Muscle of back (tissue), 11 donors: Measurements from ENCODE around the gene ZNG1C. TPM values are rescaled to one million over a fixed set of nuclear protein-coding genes. Genes with fewer than 3 reads are reported as not detected.
A peak's percentile ranks its signal among the peaks of the same experiment; 100 is the strongest.
"Not testable (repeated sequence)": the region's sequence is repeated elsewhere in the genome, so short reads cannot be mapped to it uniquely, and the experiment has no call there.

Experiments used
- DNase-seq, 3 donors: peaks; one replicate each; pipeline versions ENCODE4 v3.0.0 to v3.0.0-alpha.2; 2013
- polyA plus RNA-seq, 10 donors: library from polyadenylated mRNA; unstranded; fragments of 120-200 nt; gene quantifications; one replicate each; pipeline ENCODE4 v1.2.1, GENCODE V29; 2013; ENCODE audit not compliant: insufficient read length in 10 of 10

Gene ZNG1C
- polyA plus RNA-seq, 10 donors, result 8.2 to 20.0 (median 14.1) TPM

DNA sequence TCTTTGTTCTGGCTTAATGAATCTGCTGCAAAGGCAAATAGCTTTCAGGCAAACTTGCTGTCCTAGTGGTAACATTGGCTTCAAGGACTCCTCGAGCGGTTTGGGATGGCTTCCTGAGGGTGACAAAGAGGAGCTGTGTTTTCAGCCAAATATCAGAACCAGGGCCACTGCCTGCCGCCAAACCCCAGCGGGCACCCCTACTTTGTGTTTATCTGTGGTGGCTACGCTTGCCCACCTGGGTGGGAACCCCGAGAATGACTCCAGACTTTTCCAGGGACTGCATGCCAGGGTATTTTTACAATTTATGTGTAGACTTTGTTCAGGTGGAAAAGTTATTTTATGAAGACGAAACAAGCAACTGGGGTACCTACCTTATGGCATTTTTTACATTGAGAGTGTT, 96.2 kb downstream of the ZNG1C start:
- not testable (repeated sequence) for DNase-seq

GRCh38 chr9:68342265-68343025, 100.7 kb downstream of the ZNG1C start:
- peak in 1 of 3 donors; percentile 1 for DNase-seq

GRCh38 chr9:68343242-68343641, 101.5 kb downstream of the ZNG1C start:
- peak in 1 of 3 donors; percentile 3 for DNase-seq

GRCh38 chr9:68343992-68344391, 102.2 kb downstream of the ZNG1C start:
- peak in 1 of 3 donors; percentile 68 for DNase-seq

Other genes starting within 250 kb of the ZNG1C start
- under 1 TPM in 7 of 10 donors, not detected in 3; 0.15 to 0.82 (median 0.30) TPM for gene FOXD4L3, start 60.9 kb downstream of the ZNG1C start, polyA plus RNA-seq
- gene PGM5, start 114.6 kb downstream of the ZNG1C start, polyA plus RNA-seq, result 10 to 100 TPM; 35.6 to 57.3 (median 40.2) TPM